Uterus (tissue), 2 donors: ENCODE results near the gene FBXO21.

Experiments
- POLR2A ChIP-seq, 2 donors: fragments of 450-650 bp; IDR thresholded peaks; one replicate each; pipeline ENCODE4 v1.6.1; 2016; ENCODE audit warnings: antibody characterized with exemption in 2 of 2, mild to moderate bottlenecking in 1 of 2, moderate library complexity in 1 of 2
- TF ChIP-seq, protein P1 (sequence below), 4 experiments: fragments of 200-600 bp in 2 of 4; fragments of 450-650 bp in 2 of 4; sonication (generic) in 2 of 4; IDR thresholded peaks; one replicate each; pipeline ENCODE4 v1.5.1; 2016 to 2019; ENCODE audit warnings: antibody characterized with exemption in 4 of 4, mild to moderate bottlenecking in 2 of 4, moderate library complexity in 1 of 4

DNA sequence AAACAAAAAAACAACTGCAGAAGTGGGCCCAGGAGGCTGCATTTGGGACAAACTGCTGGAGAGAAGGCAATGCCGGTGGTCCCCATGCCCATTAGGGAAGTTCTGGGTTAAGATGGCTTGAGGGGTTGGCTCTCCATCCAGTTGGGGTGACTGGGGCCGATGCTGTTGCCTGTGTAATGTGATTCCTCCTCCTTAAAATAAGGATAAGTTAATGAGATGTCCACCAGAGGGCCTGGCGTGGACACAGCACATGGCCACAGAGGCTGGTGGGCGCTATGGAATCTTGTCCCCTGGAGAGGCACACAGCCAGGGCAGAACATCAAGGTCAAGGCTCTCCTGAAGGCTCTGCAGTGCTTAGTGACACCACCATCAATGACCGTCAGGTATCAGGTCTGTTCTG lies 90.0 kb downstream of the FBXO21 start:
- no peak for TF ChIP-seq POLR2A (IDR thresholded peaks at IDR 0.05)
- TF ChIP-seq, protein P1, sequence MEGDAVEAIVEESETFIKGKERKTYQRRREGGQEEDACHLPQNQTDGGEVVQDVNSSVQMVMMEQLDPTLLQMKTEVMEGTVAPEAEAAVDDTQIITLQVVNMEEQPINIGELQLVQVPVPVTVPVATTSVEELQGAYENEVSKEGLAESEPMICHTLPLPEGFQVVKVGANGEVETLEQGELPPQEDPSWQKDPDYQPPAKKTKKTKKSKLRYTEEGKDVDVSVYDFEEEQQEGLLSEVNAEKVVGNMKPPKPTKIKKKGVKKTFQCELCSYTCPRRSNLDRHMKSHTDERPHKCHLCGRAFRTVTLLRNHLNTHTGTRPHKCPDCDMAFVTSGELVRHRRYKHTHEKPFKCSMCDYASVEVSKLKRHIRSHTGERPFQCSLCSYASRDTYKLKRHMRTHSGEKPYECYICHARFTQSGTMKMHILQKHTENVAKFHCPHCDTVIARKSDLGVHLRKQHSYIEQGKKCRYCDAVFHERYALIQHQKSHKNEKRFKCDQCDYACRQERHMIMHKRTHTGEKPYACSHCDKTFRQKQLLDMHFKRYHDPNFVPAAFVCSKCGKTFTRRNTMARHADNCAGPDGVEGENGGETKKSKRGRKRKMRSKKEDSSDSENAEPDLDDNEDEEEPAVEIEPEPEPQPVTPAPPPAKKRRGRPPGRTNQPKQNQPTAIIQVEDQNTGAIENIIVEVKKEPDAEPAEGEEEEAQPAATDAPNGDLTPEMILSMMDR (IDR thresholded peaks at IDR 0.05), result no peak
